ENCODE measurements around the gene APOL5.

APOL5 gene

DNA sequence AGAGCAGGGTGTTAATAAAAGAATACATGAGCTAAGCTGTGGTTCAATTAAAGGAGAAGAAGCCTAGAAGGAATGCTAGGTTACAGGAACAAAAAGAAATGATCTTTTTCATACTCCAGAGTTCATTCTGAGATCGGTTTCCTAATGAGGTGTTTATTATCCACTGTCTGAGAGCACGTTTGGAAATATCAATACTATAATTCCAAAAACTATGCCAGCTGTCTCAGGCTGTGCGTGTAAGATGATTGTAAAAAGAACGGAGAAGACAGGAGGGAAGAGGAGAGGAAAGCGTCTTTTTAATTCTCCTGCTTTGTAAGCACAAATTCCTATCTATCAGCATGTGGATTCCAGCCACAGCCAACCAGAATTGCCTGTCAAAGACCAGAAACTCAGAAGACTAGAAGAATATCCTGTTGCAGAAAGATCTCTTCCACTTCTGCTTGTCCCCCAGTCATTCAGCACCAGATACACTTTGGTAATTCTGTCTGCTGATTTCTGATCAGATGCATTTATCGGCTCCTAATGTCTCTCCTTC, 25.7 kb downstream of the APOL5 start:
- DNase-seq: no peak

DNA sequence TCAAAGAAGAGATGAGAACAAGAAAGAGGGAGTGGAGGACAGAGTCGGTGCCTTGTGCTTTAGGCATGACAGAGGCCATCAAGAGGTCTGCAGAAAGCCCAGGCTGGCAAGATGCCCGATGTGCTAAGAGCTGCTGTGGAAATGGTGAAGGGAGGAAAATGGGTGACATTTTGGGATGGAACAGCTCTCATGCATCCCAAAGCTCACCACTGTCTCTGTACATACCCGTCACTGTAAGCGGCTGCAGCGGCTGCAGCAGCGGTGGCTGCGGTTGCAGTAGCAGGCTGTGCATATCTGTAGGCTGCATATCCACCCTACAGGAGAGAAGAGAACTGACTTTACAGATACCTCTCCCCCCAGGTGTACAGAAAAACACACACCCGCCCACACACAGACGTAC, 28.6 kb downstream of the APOL5 start:
- no peak for DNase-seq

DNA sequence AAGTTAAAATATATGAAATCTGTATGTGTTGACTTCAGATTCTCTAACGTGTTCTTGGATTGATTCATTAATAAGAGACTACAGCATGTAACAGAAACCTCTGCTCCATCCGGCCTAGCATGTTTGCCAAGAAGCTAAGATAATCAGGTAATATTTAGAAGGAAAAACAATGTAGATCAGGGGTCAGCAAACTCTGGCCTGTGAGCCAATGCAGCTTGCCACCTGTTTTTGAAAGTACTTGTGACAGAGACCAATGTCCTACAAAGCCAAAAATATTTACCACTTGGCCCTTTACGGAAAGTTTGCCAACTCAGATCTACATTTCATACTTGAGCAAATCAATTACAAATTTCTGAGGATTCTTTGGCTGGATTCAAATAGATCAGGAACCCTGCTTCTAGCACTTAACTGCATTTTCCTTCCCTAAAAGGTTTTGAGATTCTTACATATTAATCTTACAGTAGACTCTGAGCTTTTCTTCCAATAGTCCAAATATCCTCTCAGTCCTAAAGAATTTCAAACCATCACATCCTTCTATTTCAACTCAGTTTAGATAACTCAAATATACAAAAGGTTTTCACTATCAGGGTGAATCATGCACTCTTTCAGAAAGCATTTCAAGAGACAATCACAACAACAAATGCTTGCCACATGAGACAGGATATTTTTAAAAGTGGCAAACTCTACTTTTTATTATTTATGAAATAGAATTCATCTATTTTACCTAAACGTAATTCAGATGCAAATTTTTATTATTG, 29.5 kb downstream of the APOL5 start:
- no peak for DNase-seq

- no peak for DNase-seq
Measured at GRCh38 chr22:35749808-35750207, 32.1 kb downstream of the APOL5 start.

GRCh38 chr22:35752006-35752862, 34.6 kb downstream of the APOL5 start:
- no peak for DNase-seq

DNA sequence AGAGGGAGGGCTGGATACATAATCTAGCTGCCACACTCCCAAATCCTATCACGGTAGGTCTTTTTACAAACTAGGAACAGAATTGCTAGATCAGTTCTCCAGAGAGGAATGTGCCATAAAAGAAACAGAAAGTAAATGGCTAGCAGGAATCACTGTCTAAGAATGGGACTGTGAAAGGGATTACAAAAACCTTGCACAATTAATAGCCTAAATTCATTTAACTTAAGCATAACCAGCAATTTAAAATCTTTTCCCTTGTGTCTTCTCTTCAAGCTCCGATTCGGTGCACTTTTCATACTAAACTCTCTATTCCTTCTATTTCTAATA, 35.2 kb downstream of the APOL5 start:
- no peak for DNase-seq

DNA sequence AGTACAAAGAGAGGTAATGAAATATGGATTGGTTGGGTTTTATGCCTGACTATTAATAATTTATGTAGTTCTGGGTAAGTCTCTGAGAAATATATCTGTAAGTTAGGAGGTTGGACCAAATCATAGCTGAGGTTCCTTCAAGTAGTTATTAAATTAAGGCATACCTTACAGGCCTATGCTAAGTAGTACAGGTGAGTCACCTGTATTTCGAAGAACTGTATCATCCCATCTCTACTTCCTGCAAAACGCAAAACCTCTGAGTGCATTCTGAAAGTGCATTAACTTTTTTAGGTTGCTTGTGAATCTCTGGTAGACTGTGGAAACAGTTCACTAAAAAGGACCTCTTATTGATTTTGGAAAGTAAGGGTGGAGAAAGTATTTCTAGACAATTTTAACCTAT, 37.1 kb downstream of the APOL5 start:
- DNase-seq: no peak

DNA sequence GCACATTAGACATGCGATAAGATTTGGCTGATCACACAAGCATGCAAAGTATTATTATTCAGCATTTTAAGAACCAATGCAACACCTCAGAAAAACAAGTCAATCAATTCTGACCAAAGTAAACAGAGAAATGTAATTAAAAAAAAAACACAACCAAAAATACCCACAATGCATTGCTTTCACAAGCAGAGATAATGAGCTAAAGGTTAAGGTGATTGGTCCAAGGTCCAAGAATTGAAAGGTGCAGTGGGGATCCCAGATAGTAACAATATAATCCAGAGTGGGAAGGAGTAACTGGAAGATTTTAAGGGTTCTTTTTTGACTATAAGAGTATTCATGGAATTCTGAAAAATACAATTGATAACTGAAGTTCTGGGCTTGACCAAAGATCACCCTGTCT, 39.0 kb downstream of the APOL5 start:
- no peak for DNase-seq

DNA sequence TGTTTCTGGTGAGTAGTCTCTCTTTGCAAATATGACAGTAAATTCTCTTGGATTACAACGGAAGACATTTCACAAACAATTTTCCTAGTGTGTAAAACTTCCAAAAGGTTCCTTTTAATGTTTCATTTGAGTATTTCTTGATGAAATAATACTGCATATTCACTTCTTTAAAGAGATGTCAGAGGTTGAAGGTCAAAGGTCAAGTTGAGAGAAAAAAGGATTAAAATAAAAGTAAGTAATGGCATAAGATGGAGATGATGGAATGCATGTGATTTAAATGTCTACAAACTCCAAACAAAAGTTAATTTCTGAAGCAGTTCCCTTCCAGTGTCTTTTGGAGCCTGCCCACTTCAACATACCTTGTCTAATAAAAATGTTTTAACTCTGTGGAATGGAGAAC, 40.7 kb downstream of the APOL5 start:
- DNase-seq: no peak

- no peak for DNase-seq
Measured at GRCh38 chr22:35761037-35761436, 43.4 kb downstream of the APOL5 start.

GRCh38 chr22:35766654-35767580, 49.2 kb downstream of the APOL5 start:
- DNase-seq: no peak

GRCh38 chr22:35769974-35770373, 52.3 kb downstream of the APOL5 start:
- DNase-seq: no peak

- no peak for DNase-seq
Measured at GRCh38 chr22:35775339-35775738, 57.7 kb downstream of the APOL5 start.

- DNase-seq: no peak
Measured at GRCh38 chr22:35777335-35777975, 59.8 kb downstream of the APOL5 start.
